ENCODE data around the gene LMX1B.
"Not testable (repeated sequence)": the region's sequence is repeated elsewhere in the genome, so short reads cannot be mapped to it uniquely, and the experiment has no call there.

LMX1B gene

DNA sequence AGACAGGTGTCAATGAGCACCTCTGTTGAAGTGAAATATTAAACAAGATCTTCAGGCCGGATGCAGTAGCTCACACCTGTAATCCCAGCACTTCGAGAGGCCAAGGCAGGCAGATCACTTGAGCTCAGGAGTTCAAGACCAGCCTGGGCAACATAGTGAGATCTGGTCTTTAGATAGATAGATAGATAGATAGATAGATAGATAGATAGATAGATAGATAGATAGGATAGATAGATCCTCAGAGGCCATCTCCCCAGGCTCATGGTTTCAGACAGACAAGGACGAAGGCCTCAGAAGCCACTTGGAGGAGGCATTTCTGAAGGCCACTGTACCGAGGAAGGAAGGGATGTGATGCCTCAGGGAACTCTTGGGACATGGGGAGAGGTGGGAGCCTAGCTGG, 42.5 kb downstream of the LMX1B start:
- not testable (repeated sequence) for H3K9me3 ChIP-seq (ENCODE audit: control insufficient read depth, low read length); H3K4me1 ChIP-seq (ENCODE audit: control insufficient read depth, insufficient read depth, low read length); H3K9ac ChIP-seq (ENCODE audit: low read length); H3K4me3 ChIP-seq (ENCODE audit: low read length); DNase-seq (ENCODE audit: low read depth); H3K36me3 ChIP-seq (ENCODE audit: control insufficient read depth, insufficient read depth, low read length, severe bottlenecking)
- H3K27me3 ChIP-seq (replicated peaks; ENCODE audit: control insufficient read depth, insufficient read depth, low read length), result peaks cover 64% of the 10 kb centered on the region

- Histone ChIP-seq H3K4me3 (ENCODE audit: low read length) (no peak overlapping the region), H3K27me3 (replicated peaks; ENCODE audit: control insufficient read depth, insufficient read depth, low read length) (peaks cover 47% of the 10 kb centered on the region), H3K4me1 (ENCODE audit: control insufficient read depth, insufficient read depth, low read length) (no peaks in the 10 kb centered on the region), H3K9me3 (ENCODE audit: control insufficient read depth, low read length) (no peaks in the 10 kb centered on the region), H3K36me3 (ENCODE audit: control insufficient read depth, insufficient read depth, low read length, severe bottlenecking) (no peaks in the 10 kb centered on the region), H3K9ac (ENCODE audit: low read length) (no peak overlapping the region)
- no peak for DNase-seq (ENCODE audit: low read depth)
Observed at GRCh38 chr9:126658201-126658825, 44.6 kb downstream of the LMX1B start.

DNA sequence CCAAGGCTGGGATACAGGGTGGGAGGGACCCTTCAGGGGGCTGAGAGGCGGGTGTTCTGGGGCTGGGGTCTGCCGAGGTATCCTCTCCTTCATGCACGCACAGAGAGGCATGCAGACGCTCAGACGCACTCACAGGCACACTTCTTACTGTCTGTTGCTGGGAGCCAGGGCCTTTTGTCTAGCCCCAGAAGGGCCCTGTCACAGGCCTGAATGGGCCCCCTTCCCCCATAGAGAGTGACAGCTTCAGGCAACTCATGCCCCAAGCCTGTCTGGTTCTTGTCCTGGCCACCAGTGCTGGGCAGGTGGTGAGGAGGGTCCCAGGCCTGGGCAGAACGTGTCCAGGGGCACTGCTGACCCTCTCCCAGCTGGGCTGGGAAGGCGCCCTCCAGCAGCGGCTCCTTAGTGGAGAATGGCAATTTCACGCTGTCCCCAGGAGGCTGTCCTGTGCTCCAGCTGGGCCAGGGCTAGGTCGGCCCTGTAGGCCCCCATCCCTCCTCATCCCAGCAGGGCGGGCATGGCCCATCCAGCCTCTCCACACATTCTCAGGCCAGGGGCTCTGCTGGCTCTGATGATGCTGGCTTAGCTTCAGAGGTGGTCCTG, 45.3 kb downstream of the LMX1B start:
- Histone ChIP-seq H3K4me1 (ENCODE audit: control insufficient read depth, insufficient read depth, low read length) (no peaks in the 10 kb centered on the region), H3K9ac (ENCODE audit: low read length) (no peak overlapping the region), H3K4me3 (ENCODE audit: low read length) (no peak overlapping the region), H3K27me3 (replicated peaks; ENCODE audit: control insufficient read depth, insufficient read depth, low read length) (peaks cover 47% of the 10 kb centered on the region), H3K36me3 (ENCODE audit: control insufficient read depth, insufficient read depth, low read length, severe bottlenecking) (no peaks in the 10 kb centered on the region), H3K9me3 (ENCODE audit: control insufficient read depth, low read length) (no peaks in the 10 kb centered on the region)
- DNase-seq (ENCODE audit: low read depth), result no peak

DNA sequence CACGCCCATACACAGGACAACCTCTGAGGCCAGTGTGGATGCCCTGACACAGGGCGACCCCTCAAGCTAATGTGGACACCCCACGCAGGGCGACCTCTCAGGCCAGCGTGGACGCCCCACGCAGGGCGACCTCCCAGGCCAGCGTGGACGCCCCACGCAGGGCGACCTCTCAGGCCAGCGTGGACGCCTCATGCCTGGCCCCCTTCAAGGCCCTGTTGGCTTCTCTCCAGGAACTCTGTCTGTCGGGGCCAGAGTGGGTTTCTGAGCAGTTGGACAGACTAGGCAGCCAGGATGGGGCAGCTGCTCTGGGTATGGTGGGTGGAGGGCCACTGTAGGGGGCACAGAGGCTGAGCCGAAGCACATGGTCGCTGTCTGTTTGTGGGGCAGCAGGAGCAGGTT, 47.4 kb downstream of the LMX1B start:
- no peak overlapping the region for H3K4me3 ChIP-seq (ENCODE audit: low read length)
- no peaks in the 10 kb centered on the region for H3K9me3 ChIP-seq (ENCODE audit: control insufficient read depth, low read length)
- no peak overlapping the region for H3K9ac ChIP-seq (ENCODE audit: low read length)
- no peak for DNase-seq (ENCODE audit: low read depth)
- peaks cover 54% of the 10 kb centered on the region for H3K27me3 ChIP-seq (replicated peaks; ENCODE audit: control insufficient read depth, insufficient read depth, low read length)
- H3K36me3 ChIP-seq (ENCODE audit: control insufficient read depth, insufficient read depth, low read length, severe bottlenecking), result no peaks in the 10 kb centered on the region
- H3K4me1 ChIP-seq (ENCODE audit: control insufficient read depth, insufficient read depth, low read length), result no peaks in the 10 kb centered on the region

DNA sequence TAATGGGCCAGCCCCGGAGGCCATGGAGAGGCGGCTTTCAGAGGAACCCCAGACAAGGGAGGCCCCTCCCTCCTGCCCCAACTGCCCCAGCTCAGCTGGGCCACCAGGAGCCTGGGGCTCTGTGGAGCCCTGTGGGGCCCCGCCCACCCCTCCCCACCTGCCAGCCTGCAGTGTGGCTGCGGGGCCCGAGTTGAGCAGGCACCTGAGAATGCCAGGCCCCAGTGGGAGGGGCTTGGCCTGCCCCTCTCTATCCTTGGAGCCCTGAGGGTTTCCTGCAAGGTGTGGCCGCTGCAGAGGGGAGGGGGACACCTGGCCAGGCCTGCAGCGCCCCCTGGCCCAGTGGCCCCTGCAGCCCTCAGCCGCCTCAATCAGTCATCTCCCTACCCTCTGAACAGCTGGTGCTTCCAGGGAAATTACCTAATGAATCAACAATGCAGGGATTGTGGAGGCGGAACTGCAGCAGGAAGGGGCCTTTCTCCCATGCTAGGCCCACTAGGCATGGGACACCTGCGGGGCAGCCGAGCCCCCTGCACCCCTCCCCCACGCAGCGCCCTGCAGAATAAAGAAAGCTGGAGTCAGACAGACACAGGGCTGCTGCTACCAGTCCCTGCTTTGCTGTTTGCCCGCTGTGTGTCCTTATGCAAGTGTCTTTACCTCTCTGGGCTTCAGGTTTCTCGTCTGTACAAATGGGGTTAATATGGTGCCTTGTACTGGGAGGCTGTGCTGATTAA, 48.0 kb downstream of the LMX1B start:
- H3K9ac ChIP-seq (ENCODE audit: low read length), result no peak overlapping the region
- H3K27me3 ChIP-seq (replicated peaks; ENCODE audit: control insufficient read depth, insufficient read depth, low read length), result peaks cover 51% of the 10 kb centered on the region
- no peak for DNase-seq (ENCODE audit: low read depth)
- H3K36me3 ChIP-seq (ENCODE audit: control insufficient read depth, insufficient read depth, low read length, severe bottlenecking), result no peaks in the 10 kb centered on the region
- H3K4me3 ChIP-seq (ENCODE audit: low read length), result no peak overlapping the region
- H3K4me1 ChIP-seq (ENCODE audit: control insufficient read depth, insufficient read depth, low read length), result no peaks in the 10 kb centered on the region
- H3K9me3 ChIP-seq (ENCODE audit: control insufficient read depth, low read length), result no peaks in the 10 kb centered on the region

- H3K4me1 ChIP-seq (ENCODE audit: control insufficient read depth, insufficient read depth, low read length), result no peaks in the 10 kb centered on the region
- no peak overlapping the region for H3K4me3 ChIP-seq (ENCODE audit: low read length)
- H3K9me3 ChIP-seq (ENCODE audit: control insufficient read depth, low read length), result no peaks in the 10 kb centered on the region
- no peaks in the 10 kb centered on the region for H3K36me3 ChIP-seq (ENCODE audit: control insufficient read depth, insufficient read depth, low read length, severe bottlenecking)
- DNase-seq (ENCODE audit: low read depth), result no peak
- H3K9ac ChIP-seq (ENCODE audit: low read length), result no peak overlapping the region
- peaks cover 52% of the 10 kb centered on the region for H3K27me3 ChIP-seq (replicated peaks; ENCODE audit: control insufficient read depth, insufficient read depth, low read length)
Observed at GRCh38 chr9:126663661-126664072, 49.9 kb downstream of the LMX1B start.

- H3K27me3 ChIP-seq (replicated peaks; ENCODE audit: control insufficient read depth, insufficient read depth, low read length), result peaks cover 52% of the 10 kb centered on the region
- H3K4me3 ChIP-seq (ENCODE audit: low read length), result no peak overlapping the region
- no peaks in the 10 kb centered on the region for H3K9me3 ChIP-seq (ENCODE audit: control insufficient read depth, low read length)
- no peaks in the 10 kb centered on the region for H3K4me1 ChIP-seq (ENCODE audit: control insufficient read depth, insufficient read depth, low read length)
- peak; percentile 27 for DNase-seq (ENCODE audit: low read depth)
- H3K9ac ChIP-seq (ENCODE audit: low read length), result no peak overlapping the region
- H3K36me3 ChIP-seq (ENCODE audit: control insufficient read depth, insufficient read depth, low read length, severe bottlenecking), result no peaks in the 10 kb centered on the region
Observed at GRCh38 chr9:126664900-126665643, 51.3 kb downstream of the LMX1B start.

- H3K27me3 ChIP-seq (replicated peaks; ENCODE audit: control insufficient read depth, insufficient read depth, low read length), result peaks cover 52% of the 10 kb centered on the region
Observed at GRCh38 chr9:126665644-126666035, 51.9 kb downstream of the LMX1B start.

GRCh38 chr9:126666155-126666803, 52.6 kb downstream of the LMX1B start:
- H3K4me3 ChIP-seq (ENCODE audit: low read length), result no peak overlapping the region
- DNase-seq (ENCODE audit: low read depth), result no peak
- H3K9ac ChIP-seq (ENCODE audit: low read length), result no peak overlapping the region
- H3K36me3 ChIP-seq (ENCODE audit: control insufficient read depth, insufficient read depth, low read length, severe bottlenecking), result no peaks in the 10 kb centered on the region
- no peaks in the 10 kb centered on the region for H3K9me3 ChIP-seq (ENCODE audit: control insufficient read depth, low read length)
- peaks cover 52% of the 10 kb centered on the region for H3K27me3 ChIP-seq (replicated peaks; ENCODE audit: control insufficient read depth, insufficient read depth, low read length)
- H3K4me1 ChIP-seq (ENCODE audit: control insufficient read depth, insufficient read depth, low read length), result no peaks in the 10 kb centered on the region

More at GRCh38 chr9:126665644-126666035, 51.9 kb downstream of the LMX1B start:
- no peaks in the 10 kb centered on the region for H3K9me3 ChIP-seq (ENCODE audit: control insufficient read depth, low read length)
- H3K4me1 ChIP-seq (ENCODE audit: control insufficient read depth, insufficient read depth, low read length), result no peaks in the 10 kb centered on the region
- H3K9ac ChIP-seq (ENCODE audit: low read length), result no peak overlapping the region
- DNase-seq (ENCODE audit: low read depth), result no peak
- no peak overlapping the region for H3K4me3 ChIP-seq (ENCODE audit: low read length)
- H3K36me3 ChIP-seq (ENCODE audit: control insufficient read depth, insufficient read depth, low read length, severe bottlenecking), result no peaks in the 10 kb centered on the region

DNA sequence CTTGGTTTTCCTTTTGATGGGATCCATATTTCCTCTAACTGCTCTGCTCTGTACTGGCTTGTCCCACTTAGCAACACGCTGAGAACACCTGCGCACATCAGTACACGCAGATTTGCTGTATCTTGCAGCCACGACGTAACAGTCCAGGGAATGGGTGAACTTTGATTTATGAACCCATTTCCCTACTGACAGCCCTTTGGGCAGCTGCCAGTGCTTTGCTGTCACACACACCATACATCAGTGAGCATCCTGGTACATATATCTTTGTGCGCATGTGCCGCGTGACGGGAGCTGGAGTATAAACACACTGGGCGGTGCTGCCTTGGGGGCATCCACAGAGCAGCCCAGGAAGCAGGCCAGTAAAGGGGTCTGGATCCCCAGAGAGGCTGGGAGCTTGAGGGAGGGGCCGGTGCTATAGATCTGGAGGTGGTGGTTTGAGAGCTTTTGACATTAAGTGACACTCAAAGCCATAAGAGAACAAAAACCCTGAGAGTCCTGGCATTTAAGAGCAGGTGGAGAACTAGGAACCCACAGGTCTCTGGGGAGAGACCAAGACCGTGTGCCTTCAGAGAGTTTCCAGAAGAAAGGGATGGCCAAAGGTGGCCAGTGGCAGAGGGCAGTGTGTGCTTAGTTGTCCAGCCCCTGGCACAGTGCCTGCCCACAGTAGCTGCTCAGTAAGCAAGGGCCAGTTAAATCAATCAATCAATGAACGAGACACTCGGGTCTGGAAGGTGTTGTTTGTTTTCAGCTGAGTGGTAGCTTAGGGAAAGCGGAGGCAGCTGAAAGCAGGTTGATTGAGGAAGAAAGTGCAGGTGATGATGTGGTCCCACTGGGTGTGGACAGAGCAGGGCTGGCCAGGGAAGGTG, 53.7 kb downstream of the LMX1B start:
- no peak overlapping the region for H3K4me3 ChIP-seq (ENCODE audit: low read length)
- no peak overlapping the region for H3K9ac ChIP-seq (ENCODE audit: low read length)
- no peaks in the 10 kb centered on the region for H3K36me3 ChIP-seq (ENCODE audit: control insufficient read depth, insufficient read depth, low read length, severe bottlenecking)
- no peaks in the 10 kb centered on the region for H3K4me1 ChIP-seq (ENCODE audit: control insufficient read depth, insufficient read depth, low read length)
- H3K9me3 ChIP-seq (ENCODE audit: control insufficient read depth, low read length), result no peaks in the 10 kb centered on the region
- DNase-seq (ENCODE audit: low read depth), result no peak
- peaks cover 55% of the 10 kb centered on the region for H3K27me3 ChIP-seq (replicated peaks; ENCODE audit: control insufficient read depth, insufficient read depth, low read length)

All from adipocyte (in vitro differentiated cells).